ENCODE data around the gene ARL10.
A peak's percentile ranks its signal among the peaks of the same experiment; 100 is the strongest.

The ARL10 gene

GRCh38 chr5:176410486-176411180, 45.3 kb downstream of the ARL10 start:
- DNase-seq (ENCODE audit: low spot score) = no peak
- no peak for FAIRE-seq

GRCh38 chr5:176412517-176413254, 47.4 kb downstream of the ARL10 start:
- no peak for FAIRE-seq
- DNase-seq (ENCODE audit: low spot score) = no peak

- DNase-seq (ENCODE audit: low spot score) (no peak), FAIRE-seq (no peak)
Measured at GRCh38 chr5:176413255-176413565, 47.9 kb downstream of the ARL10 start.

- DNase-seq (ENCODE audit: low spot score) (no peak), FAIRE-seq (no peak)
Measured at GRCh38 chr5:176413709-176414191, 48.5 kb downstream of the ARL10 start.

- FAIRE-seq (no peak), DNase-seq (ENCODE audit: low spot score) (no peak)
Measured at GRCh38 chr5:176414704-176415103, 49.4 kb downstream of the ARL10 start.

- FAIRE-seq (no peak), DNase-seq (ENCODE audit: low spot score) (no peak)
Measured at GRCh38 chr5:176415240-176415951, 50.1 kb downstream of the ARL10 start.

GRCh38 chr5:176415952-176416924, 51.0 kb downstream of the ARL10 start, which contains the start of gene CLTB:
Gene CLTB, minus strand, starts transcription at chr5:176416539. Its CDS starts 176 bp downstream, at chr5:176416363.
- FAIRE-seq (no peak), DNase-seq (ENCODE audit: low spot score) (peak; percentile 71)

- DNase-seq (ENCODE audit: low spot score) (no peak), FAIRE-seq (no peak)
Measured at GRCh38 chr5:176416965-176417364, 51.7 kb downstream of the ARL10 start.

GRCh38 chr5:176418251-176418650, 53.0 kb downstream of the ARL10 start:
- DNase-seq (ENCODE audit: low spot score) (peak; percentile 63), FAIRE-seq (no peak)

GRCh38 chr5:176420086-176420485, 54.8 kb downstream of the ARL10 start:
- FAIRE-seq (no peak), DNase-seq (ENCODE audit: low spot score) (no peak)

GRCh38 chr5:176420972-176421544, 55.8 kb downstream of the ARL10 start:
- no peak for DNase-seq (ENCODE audit: low spot score)
- FAIRE-seq = no peak

GRCh38 chr5:176424181-176424580, 58.9 kb downstream of the ARL10 start:
- DNase-seq (ENCODE audit: low spot score) (no peak), FAIRE-seq (no peak)

GRCh38 chr5:176425138-176425537, 59.9 kb downstream of the ARL10 start:
- DNase-seq (ENCODE audit: low spot score) (no peak), FAIRE-seq (no peak)

- DNase-seq (ENCODE audit: low spot score) = no peak
- FAIRE-seq = no peak
Measured at GRCh38 chr5:176425791-176426190, 60.5 kb downstream of the ARL10 start.

- DNase-seq (ENCODE audit: low spot score) (no peak), FAIRE-seq (no peak)
Measured at GRCh38 chr5:176426876-176427275, 61.6 kb downstream of the ARL10 start.

- DNase-seq (ENCODE audit: low spot score) (no peak), FAIRE-seq (no peak)
Measured at GRCh38 chr5:176427971-176428370, 62.7 kb downstream of the ARL10 start.

- no peak for FAIRE-seq
- no peak for DNase-seq (ENCODE audit: low spot score)
Measured at GRCh38 chr5:176429972-176430371, 64.7 kb downstream of the ARL10 start.

All from RCC 7860 (cell line).